ENCODE measurements around the gene MANF.

DNA sequence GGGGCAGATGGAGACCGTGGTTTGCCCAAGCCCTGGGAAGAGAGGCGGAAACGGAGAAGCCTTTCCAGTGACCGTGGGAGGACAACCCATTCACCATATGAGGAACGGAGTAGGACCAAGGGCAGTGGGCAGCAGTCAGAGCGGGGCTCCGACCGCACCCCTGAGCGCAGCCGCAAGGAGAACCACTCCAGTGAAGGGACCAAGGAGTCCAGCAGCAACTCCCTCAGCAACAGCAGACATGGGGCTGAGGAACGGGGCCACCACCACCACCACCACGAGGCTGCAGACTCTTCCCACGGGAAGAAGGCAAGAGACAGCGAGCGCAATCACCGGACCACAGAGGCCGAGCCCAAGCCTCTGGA is 8.0 kb downstream of the MANF start:
- no peak for TF ChIP-seq POLR2AphosphoS5 (IDR thresholded peaks at IDR 0.05)
- TF ChIP-seq, protein P1, sequence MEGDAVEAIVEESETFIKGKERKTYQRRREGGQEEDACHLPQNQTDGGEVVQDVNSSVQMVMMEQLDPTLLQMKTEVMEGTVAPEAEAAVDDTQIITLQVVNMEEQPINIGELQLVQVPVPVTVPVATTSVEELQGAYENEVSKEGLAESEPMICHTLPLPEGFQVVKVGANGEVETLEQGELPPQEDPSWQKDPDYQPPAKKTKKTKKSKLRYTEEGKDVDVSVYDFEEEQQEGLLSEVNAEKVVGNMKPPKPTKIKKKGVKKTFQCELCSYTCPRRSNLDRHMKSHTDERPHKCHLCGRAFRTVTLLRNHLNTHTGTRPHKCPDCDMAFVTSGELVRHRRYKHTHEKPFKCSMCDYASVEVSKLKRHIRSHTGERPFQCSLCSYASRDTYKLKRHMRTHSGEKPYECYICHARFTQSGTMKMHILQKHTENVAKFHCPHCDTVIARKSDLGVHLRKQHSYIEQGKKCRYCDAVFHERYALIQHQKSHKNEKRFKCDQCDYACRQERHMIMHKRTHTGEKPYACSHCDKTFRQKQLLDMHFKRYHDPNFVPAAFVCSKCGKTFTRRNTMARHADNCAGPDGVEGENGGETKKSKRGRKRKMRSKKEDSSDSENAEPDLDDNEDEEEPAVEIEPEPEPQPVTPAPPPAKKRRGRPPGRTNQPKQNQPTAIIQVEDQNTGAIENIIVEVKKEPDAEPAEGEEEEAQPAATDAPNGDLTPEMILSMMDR (IDR thresholded peaks at IDR 0.05), result no peak
